Raji (cell line): Measurements from ENCODE around the gene MAP1B.

Source experiments
- POLR2A ChIP-seq: IDR thresholded peaks from 2 replicates; pipeline ENCODE4 v1.6.1; 2011; ENCODE audit warnings: low read depth, low read length, control low read depth; ENCODE audit not compliant: insufficient read depth

MAP1B gene

DNA sequence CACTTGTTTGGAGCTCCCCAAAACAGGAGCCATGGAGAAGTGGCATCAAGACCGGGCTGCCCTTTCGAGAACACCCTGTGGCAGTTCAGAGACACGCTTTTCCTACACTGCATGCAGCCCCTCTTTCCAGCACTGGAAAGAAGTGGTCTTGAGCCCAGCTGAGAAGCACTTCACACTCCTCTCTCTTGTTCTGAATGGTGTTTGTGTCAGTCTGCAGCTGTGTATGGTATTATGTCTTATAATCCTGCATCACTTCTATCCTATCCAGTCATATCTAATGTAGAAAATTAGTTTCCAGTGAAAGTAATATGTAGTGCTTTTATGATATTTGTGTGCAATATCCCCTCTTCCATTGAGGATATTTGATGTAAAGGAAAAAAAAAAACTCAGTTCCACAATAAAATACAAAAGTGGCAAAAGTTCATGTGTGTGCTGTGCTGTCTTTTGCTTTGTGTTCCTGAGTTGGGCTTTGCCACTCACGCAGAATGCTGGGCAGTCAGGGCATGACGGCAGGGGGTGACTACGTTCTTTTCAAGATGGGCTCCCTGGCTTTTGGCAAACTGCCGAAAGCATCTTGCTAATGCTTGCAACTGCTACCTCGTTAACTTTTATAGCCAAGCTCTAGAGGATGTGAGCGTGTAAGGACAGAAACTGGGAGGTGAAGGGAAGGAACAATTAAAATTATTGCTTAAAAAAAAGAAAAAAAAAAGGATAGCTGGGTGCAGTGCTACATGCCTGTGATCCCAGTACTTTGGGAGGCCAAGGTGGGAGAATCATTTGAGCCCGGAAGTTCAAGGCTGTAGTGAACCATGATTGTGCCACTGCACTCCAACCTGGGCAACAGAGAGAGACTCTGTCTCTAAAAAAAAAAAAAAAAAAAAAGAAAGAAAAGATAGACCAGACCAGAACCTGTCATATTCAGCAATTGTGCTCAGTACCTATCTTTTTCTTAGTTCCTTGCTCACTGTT, 102.2 kb downstream of the MAP1B start:
- TF ChIP-seq POLR2A, result no peak

DNA sequence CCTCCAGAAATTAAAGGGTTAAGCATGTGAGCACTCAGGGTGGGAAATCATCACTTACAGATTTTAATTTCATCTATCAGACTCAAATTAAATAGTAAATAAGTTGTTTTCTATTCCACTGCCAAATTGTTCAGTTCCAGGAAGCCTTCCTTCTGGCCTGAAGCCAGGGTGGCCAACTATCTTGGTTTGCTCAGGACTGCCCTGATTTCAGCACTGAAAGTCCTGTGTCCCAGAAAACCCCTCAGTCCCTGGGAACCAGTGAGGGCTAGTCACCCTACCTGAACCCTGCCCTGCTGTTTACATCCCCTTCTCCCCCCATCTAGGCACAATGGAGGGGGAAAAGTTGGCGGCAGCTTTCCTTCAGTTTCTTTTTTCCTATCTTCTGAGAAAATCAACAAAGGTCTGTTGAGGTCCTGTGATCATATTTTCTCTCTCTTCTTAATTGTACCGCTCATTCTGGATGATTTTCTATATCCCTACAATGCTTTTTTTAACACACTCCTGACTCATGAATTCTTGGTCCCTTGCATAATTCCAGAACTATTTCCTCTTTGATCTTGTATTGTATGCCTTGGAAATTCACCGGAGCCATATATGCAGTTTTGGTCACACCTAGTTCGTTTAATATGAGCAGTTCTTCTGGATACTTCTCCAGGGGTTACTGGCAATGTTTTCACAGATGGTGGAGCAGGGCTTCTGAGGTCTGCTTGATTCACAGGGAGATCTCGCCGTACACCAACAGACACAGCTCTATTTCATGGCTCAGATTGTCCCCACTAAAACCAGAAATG, 103.8 kb downstream of the MAP1B start:
- no peak for TF ChIP-seq POLR2A

DNA sequence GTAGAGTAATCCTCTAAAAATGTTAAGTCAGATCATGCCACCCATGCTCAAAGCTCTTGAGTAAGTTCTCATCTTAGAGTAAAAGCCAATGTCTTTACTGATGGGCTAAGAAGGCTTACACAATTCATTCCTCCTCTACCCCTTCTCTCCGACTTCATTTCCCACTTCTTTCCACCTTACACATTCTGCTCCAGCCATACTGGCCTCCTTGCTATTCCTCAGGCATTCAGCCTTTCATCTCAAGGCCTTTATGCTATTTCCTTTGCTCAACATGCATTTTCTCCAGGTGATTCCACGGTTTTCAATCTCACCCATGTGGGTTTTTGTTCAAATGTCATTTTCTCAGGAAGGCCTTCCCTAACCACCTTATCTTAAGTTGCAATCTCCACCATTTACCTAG, 104.9 kb downstream of the MAP1B start:
- no peak for TF ChIP-seq POLR2A

DNA sequence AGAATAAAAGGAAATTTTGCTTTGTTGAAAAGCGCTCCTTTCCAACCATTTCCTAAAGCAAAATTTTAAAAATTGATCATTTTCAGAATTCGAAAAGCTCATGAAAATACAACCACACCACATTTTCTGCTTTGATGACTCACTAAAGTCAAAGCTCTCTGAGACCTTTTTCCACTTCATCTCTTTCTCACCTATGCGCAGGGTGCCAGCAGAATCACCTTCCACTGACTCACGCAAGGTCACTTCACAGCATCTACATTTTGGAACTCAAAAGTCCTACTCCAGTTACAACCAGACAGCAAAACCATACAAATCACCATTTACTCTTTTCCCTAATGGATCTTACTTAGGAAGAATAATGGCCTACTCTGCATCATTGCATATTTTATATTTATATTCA, 106.2 kb downstream of the MAP1B start:
- no peak for TF ChIP-seq POLR2A

DNA sequence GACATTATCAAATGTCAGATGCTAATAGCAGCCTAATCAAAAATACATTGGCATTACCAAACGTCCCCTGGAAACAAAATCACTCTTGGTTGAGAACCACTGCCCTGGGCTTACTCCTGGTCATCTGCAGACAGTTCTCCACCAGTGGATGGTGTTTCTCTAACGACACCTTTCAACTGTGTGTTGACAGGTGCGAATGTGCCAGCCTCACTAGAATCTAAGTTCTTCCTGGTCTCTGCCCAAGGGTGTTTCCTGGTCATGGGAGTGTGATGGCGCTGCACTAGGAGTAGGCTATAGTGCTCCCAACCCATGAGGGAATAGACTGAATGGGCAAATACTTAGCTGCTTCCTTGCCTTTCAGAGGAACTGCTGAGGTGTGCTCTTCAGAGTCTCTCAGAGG, 106.9 kb downstream of the MAP1B start:
- no peak for TF ChIP-seq POLR2A

DNA sequence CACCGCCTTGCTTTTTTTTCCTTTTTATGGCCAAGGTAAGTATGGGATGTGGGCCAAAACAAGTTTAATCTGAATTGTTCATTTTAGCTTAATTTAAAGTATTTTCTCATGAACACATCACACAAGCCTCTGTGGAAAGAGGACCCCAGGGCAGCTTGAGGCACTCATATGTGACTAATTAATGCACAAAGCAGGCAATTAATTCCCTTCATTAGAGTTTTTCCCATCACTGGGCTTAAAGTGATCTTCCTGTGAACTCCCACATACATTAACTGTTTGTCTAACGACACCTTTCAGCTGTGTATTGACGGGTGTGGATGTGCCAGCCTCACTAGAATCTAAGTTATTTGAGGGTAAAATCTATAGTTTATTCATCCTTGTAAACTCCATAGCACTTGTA, 109.5 kb downstream of the MAP1B start:
- TF ChIP-seq POLR2A, result no peak

DNA sequence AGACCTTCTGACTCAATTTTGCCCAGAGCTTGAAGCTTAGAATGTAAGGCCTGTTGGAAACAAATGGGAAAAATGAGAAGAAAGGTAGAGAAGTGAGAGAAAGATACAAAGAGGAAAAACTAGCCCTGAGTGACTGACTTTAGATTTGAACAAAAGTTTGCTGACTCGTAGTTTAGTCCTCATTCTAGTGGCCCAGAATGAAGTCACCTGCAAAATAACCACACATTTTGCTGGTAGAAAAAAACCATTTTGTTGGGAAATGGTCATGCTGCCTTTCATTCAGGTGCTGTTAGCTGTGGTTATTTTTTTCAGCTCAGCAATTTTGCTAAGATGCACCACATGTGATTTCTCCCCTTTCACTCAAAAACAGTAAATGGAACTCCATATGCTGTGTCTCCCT, 113.8 kb downstream of the MAP1B start:
- no peak for TF ChIP-seq POLR2A

DNA sequence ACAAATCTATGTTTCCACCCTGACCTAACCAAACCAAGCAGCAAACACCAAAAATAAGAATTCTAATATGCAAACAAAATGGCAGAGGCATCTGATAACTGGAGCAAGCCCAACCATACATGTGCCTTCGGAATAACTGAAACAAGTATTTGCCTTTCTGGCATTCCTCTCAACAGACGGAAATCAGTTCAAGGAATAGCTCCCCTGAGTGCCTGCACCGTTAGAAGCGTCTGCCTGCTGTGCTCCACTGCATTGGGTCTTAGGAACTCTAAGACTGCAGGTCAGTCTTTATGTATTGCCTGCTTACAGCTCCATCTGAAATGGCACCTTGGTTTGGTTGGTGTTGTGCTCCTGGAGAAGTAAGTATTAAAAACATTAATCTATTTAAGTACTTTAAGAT, 114.3 kb downstream of the MAP1B start:
- TF ChIP-seq POLR2A, result no peak

DNA sequence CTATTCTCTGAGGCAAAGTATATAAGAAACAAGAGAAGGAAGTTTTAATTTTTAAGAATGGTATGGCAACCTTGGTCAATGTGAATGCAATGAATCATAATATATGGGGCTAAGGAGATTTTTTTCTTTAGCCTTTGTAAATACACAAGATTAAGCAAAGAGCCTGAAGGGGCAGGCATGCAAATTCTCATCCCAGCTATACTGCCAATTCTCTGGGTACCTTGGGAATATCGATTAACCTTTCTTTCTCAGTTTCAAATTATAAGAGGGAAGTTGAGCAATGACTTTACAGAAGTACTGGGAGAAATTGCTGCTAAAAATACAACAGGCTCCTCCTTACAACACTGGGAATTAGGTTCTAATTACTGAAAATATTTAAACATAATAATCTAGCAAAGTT, 115.2 kb downstream of the MAP1B start:
- TF ChIP-seq POLR2A, result no peak

DNA sequence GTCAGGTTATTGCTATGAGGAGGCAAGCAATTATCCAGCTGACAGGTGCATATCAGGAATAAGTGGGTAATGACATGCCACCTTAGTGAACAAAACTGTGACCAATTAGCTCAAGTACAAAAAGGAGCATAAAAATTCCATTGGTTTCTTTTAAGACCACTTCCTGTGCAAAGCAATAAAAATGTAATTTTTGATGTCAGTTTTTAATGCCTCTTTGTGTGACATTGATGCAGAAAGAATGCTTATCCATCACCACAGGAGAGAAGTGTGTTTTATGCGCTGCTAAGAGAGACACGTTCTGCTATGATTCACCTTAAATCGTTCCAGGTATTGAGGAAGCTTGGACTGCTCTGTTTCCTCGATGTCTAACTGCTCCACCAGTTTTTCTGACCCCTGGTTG, 116.1 kb downstream of the MAP1B start:
- no peak for TF ChIP-seq POLR2A

DNA sequence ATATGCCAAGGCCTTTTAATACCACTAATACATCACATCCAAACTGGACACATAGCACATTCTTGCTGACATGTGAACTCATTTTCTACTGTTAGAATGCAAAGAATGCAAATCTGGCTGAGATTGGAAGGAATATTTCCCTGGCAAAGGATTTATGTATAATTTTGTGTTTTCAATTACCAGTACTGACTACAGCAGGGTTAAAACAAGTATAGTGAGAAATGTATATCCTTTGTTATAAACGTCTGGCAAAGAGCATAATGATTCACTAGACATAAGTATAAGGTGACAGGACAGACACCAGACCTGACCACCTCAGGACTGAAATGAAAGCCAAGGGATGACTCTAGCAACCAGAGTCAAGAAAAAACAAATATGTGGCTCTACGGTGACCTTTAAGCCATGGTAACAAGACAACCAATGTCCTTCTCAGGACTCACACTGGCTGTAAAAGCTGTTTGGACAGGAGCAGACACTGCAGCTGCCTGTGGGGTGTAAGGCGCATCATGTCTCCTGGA, 117.7 kb downstream of the MAP1B start:
- no peak for TF ChIP-seq POLR2A

DNA sequence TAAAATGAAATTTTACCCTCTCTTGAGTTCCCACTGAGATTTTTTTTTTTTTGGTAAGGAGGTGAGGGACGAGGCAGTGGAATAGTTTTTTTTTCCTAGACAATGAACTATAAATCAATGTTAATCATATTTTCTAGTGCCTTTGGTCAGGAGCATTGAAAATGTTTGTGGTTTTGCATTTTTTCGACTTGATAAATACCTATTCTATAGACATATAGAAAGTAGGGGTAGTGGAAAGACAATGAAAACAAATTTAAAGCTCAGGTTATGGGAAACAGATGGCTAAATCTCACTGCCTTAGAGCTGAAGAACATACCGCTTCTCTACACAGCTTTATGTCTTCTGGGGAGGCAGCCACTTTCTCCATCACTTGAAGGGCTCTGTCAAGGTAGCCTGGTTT, 118.5 kb downstream of the MAP1B start:
- no peak for TF ChIP-seq POLR2A

DNA sequence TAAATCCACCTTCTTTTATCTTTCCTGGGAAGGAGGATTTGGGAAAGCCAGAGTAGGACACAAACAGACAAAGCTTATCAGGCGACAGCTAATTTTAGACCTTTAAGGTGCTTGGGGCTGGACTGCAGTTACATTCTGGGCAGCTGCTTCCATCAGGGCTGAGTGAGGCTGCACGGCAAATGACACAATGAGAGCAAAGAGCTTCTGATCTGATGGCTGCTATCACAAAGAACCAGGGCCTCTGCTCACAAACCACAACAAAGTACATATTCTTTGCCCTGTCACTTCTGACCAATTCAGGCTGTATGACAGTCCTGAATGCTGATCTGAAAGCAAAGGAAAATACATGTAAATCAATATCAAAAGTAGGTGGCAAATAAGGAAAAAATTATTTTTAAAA, 119.7 kb downstream of the MAP1B start:
- TF ChIP-seq POLR2A, result no peak

DNA sequence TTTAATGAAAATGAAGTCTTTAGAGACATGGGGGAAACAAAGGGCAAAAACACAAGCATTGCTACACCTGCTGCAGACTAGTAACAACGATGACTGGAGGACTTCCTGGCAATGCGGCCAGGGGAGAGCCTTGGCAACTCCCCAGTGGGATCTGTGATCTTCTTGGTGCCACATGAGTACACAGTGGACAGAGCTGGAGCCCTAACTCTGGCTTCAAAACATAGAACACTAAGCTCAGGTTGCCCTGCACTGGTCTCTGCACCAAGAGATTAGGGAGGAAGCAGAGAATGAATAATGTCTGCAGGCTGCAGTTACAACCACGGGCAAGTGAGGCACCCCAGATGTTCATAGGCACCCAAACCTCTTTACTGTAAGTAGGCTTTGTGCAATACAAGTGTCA, 121.7 kb downstream of the MAP1B start:
- no peak for TF ChIP-seq POLR2A

DNA sequence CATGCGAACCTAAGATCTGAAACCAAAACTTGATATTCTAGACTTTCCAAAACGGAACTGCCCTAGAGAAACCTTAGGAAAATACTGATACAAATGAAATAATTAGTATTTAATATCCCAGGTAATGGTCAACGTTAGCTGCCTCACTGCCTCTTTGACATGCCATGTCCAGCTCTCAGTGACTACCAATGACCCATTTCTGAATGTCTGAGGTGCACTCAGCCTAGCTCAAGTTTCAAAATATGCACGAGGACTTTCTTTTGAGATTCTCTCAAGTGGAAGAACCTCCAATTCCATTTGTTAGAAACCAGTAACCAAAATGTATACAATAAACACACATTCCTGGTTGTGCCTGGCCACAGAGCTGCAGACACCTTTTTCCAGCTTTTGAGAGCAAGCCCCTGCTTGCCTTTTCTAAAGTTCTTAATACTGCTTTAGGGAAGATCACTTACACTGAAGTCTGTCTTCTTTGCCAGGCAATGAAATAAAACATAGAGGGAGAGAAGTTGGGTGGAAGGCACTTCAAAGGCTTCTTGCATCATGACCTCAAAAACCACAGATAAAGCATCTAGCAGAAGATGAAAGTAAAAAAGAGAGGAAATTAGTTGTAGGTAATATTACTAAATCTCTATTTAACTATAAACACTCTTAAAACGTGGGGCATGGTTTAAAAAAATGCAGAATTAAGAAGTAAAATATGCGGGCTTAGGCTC, 124.9 kb downstream of the MAP1B start:
- no peak for TF ChIP-seq POLR2A
